Tibial nerve (tissue), 4 donors: ENCODE measurements around the gene TSHZ3. TPM values are rescaled to one million over a fixed set of nuclear protein-coding genes. Genes with fewer than 3 reads are reported as not detected.

Experiments
- DNase-seq, 2 donors: peaks; one replicate each; pipeline ENCODE4 v3.0.0-alpha.2; 2019; ENCODE audit warnings: low spot score in 2 of 2
- H3K27ac ChIP-seq, 4 donors: fragments of 200-600 bp; sonication (generic) in 3 of 4; one replicate each; pipeline ENCODE4 v1.5.1; 2017 to 2019; ENCODE audit warnings: mild to moderate bottlenecking in 1 of 4
- H3K27me3 ChIP-seq, 2 donors: fragments of 200-600 bp; sonication (generic) in 1 of 2; one replicate each; pipeline versions ENCODE4 v1.5.1 to v1.6.0; 2017 to 2019
- H3K36me3 ChIP-seq, 3 donors: fragments of 200-600 bp; sonication (generic); one replicate each; pipeline ENCODE4 v1.5.1; 2018 to 2019
- H3K4me1 ChIP-seq, 4 donors: fragments of 200-600 bp; sonication (generic) in 3 of 4; one replicate each; pipeline ENCODE4 v1.5.1; 2017 to 2019
- H3K4me3 ChIP-seq, 4 donors: fragments of 200-600 bp; sonication (generic) in 3 of 4; one replicate each; pipeline ENCODE4 v1.5.1; 2017 to 2019; ENCODE audit warnings: mild to moderate bottlenecking in 1 of 4, moderate library complexity in 1 of 4
- H3K9me3 ChIP-seq, 4 donors: fragments of 200-600 bp; sonication (generic) in 3 of 4; one replicate each; pipeline ENCODE4 v1.5.1; 2017 to 2019
- CTCF ChIP-seq, 5 experiments: fragments of 200-600 bp in 3 of 5; fragments of 450-650 bp in 2 of 5; sonication (generic) in 3 of 5; IDR thresholded peaks; one replicate each; pipeline ENCODE4 v1.5.1; 2016 to 2019; ENCODE audit warnings: antibody characterized with exemption in 5 of 5, mild to moderate bottlenecking in 3 of 5, moderate library complexity in 2 of 5
- EP300 ChIP-seq, 2 donors: sonication (generic); formaldehyde crosslinking; IDR thresholded peaks; one replicate each; pipeline ENCODE4 v1.6.1; 2017; ENCODE audit warnings: antibody characterized with exemption in 2 of 2, mild to moderate bottlenecking in 1 of 2
- POLR2A ChIP-seq, 2 donors: fragments of 450-650 bp; IDR thresholded peaks; one replicate each; pipeline ENCODE4 v1.6.1; 2017; ENCODE audit warnings: antibody characterized with exemption in 2 of 2, mild to moderate bottlenecking in 2 of 2, moderate library complexity in 2 of 2
- WGBS, 2 donors: methylation state at CpG; one replicate each; pipeline ENCODE4 v1.1.5; 2018; 5-methylcytosine and 5-hydroxymethylcytosine counted together
- total RNA-seq, 4 donors: library from RNA; depleted of rRNA; stranded (reverse); fragments of >200 nt; gene quantifications; one replicate each; pipeline ENCODE4 v1.1.0, GENCODE V29; 2016

Gene TSHZ3
- total RNA-seq, 4 donors from 2014 or later, result 20.4 to 22.4 (median 22.3) TPM

DNA sequence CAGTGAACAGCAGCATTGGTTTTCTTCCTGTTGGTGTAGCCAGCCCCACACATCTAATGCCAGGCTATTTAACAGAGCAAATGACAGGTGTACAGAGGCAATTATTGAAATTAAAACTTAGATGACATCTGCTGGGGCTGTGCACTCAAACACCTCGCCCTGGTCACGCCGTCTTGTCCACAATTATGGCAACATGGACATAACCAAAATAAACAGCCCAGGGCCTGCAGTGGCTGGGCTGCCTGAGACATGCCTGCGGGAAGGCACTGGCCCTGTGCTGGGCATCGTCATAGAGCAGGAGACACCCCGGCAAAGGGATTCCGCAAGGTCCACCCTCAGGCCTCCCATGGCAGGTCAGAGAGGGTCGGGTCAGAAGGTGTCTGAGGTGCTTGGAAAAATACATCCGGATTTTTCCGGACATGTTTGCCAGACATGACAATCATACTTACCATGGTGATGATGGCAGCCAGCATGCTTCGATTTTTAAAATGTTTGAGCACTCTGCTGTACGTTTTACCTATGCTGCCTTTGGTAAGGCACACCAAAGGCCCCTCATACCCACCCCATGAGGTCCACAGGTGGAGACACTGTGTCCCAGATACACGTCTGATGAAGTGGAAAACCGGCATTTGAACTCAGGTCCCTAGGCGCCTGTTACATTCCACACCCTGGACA, 47.8 kb downstream of the TSHZ3 start:
- no peak overlapping the region for H3K4me3 ChIP-seq
- H3K27me3 ChIP-seq, result no peaks in the 10 kb centered on the region
- H3K4me1 ChIP-seq, result peaks cover 0 to 21% (median 0%) of the 10 kb centered on the region in 4 donors
- TF ChIP-seq EP300 (IDR thresholded peaks at IDR 0.05) (no peak), POLR2A (IDR thresholded peaks at IDR 0.05) (no peak), CTCF (IDR thresholded peaks at IDR 0.05) (no peak)
- 77 to 80% methylated on average over 15 of the region's 15 CpGs for WGBS, 2 donors
- peaks cover 0 to 5% (median 0%) of the 10 kb centered on the region in 3 donors for H3K36me3 ChIP-seq
- no peaks in the 10 kb centered on the region for H3K9me3 ChIP-seq
- H3K27ac ChIP-seq, result no peak overlapping the region
- no peak for DNase-seq

DNA sequence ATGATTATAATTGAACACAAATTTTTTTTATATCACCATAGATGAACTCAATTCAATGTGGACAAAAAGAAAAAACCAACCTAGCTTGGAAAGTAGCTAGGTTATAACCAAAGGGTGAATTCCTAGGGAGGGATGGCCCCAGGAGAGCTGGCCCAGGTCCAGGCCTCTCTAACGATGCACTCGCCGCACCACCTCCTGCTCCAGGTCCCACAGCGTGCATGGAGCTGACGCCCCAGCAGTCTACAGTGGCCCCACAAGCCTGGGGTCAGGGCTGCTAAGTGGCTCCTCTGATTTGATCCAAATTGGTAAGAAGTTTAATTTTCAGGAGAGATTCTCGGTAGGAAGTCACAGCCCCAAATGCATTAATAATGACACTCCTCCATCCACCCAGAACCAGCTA, 48.8 kb downstream of the TSHZ3 start:
- H3K4me3 ChIP-seq, result no peak overlapping the region
- peaks cover 0 to 5% (median 0%) of the 10 kb centered on the region in 3 donors for H3K36me3 ChIP-seq
- DNase-seq, result no peak
- H3K4me1 ChIP-seq, result peaks cover 0 to 18% (median 0%) of the 10 kb centered on the region in 4 donors
- H3K9me3 ChIP-seq, result no peaks in the 10 kb centered on the region
- 69 to 77% methylated on average over 6 of the region's 6 CpGs for WGBS, 2 donors
- no peaks in the 10 kb centered on the region for H3K27me3 ChIP-seq
- H3K27ac ChIP-seq, result no peak overlapping the region
- TF ChIP-seq EP300 (IDR thresholded peaks at IDR 0.05) (no peak), CTCF (IDR thresholded peaks at IDR 0.05) (no peak), POLR2A (IDR thresholded peaks at IDR 0.05) (no peak)

DNA sequence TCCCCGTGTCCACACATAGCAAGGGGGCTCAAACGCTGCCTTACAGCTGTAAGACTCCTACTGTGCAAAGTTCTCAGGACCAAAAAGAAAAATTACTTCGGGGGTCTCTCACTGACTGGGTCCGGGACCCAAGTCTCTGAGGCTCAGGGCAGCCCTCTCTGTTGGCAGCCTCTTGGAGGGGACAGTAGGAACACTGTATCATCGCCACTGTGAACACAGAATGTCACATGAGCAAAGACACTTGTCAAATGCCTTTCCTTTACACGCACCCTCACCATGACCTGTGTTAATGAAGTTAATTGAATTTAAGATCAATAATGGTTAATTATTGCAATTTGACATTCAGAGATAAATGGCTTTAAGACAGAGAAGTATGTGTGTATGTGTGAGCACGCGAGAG, 49.6 kb downstream of the TSHZ3 start:
- Histone ChIP-seq H3K4me3 (no peak overlapping the region), H3K4me1 (peaks cover 0 to 14% (median 0%) of the 10 kb centered on the region in 4 donors), H3K9me3 (no peaks in the 10 kb centered on the region), H3K36me3 (peaks cover 0 to 5% (median 0%) of the 10 kb centered on the region in 3 donors), H3K27ac (no peak overlapping the region), H3K27me3 (no peaks in the 10 kb centered on the region)
- DNase-seq, result no peak
- TF ChIP-seq POLR2A (IDR thresholded peaks at IDR 0.05) (no peak), CTCF (IDR thresholded peaks at IDR 0.05) (no peak), EP300 (IDR thresholded peaks at IDR 0.05) (no peak)
- 75 to 81% methylated on average over 8 of the region's 8 CpGs for WGBS, 2 donors

- Histone ChIP-seq H3K4me3 (no peak overlapping the region), H3K36me3 (peaks cover 0 to 5% (median 0%) of the 10 kb centered on the region in 3 donors), H3K27me3 (no peaks in the 10 kb centered on the region), H3K27ac (no peak overlapping the region), H3K9me3 (no peaks in the 10 kb centered on the region), H3K4me1 (peaks cover 0 to 10% (median 0%) of the 10 kb centered on the region in 4 donors)
- TF ChIP-seq EP300 (IDR thresholded peaks at IDR 0.05), result no peak
- no peak for TF ChIP-seq CTCF (IDR thresholded peaks at IDR 0.05)
- TF ChIP-seq POLR2A (IDR thresholded peaks at IDR 0.05), result no peak
- no peak for DNase-seq
- 70 to 92% methylated on average over 4 to 5 of the region's 5 CpGs for WGBS, 2 donors
Measured at GRCh38 chr19:31297991-31298390, 51.2 kb downstream of the TSHZ3 start.

GRCh38 chr19:31296741-31297390, 52.4 kb downstream of the TSHZ3 start:
- peaks cover 0 to 5% (median 0%) of the 10 kb centered on the region in 3 donors for H3K36me3 ChIP-seq
- 86 to 97% methylated on average over 8 to 10 of the region's 10 CpGs for WGBS, 2 donors
- peaks cover 0 to 7% (median 0%) of the 10 kb centered on the region in 4 donors for H3K4me1 ChIP-seq
- H3K9me3 ChIP-seq, result no peaks in the 10 kb centered on the region
- H3K27ac ChIP-seq, result no peak overlapping the region
- no peaks in the 10 kb centered on the region for H3K27me3 ChIP-seq
- no peak for DNase-seq
- H3K4me3 ChIP-seq, result no peak overlapping the region
- TF ChIP-seq POLR2A (IDR thresholded peaks at IDR 0.05), result no peak
- TF ChIP-seq CTCF (IDR thresholded peaks at IDR 0.05), result no peak
- TF ChIP-seq EP300 (IDR thresholded peaks at IDR 0.05), result no peak
